Esophagus muscularis mucosa (tissue), 4 donors: ENCODE results near the gene MAGI2.

Source experiments
- CTCF ChIP-seq, 3 experiments: fragments of 200-600 bp in 2 of 3; fragments of 450-650 bp in 1 of 3; sonication (generic) in 2 of 3; IDR thresholded peaks; one replicate each; pipeline ENCODE4 v1.5.1; 2017 to 2019; ENCODE audit warnings: antibody characterized with exemption in 3 of 3, mild to moderate bottlenecking in 2 of 3, moderate library complexity in 1 of 3
- EP300 ChIP-seq: sonication (generic); formaldehyde crosslinking; IDR thresholded peaks from one replicate; pipeline ENCODE4 v1.6.1; 2017; ENCODE audit warnings: antibody characterized with exemption
- POLR2A ChIP-seq: fragments of 450-650 bp; IDR thresholded peaks from one replicate; pipeline ENCODE4 v1.6.1; 2017; ENCODE audit warnings: antibody characterized with exemption, moderate library complexity, mild to moderate bottlenecking, low read depth
- POLR2AphosphoS5 ChIP-seq, 2 donors: sonication (generic); formaldehyde crosslinking; IDR thresholded peaks; one replicate each; pipeline ENCODE4 v1.6.1; 2017; ENCODE audit warnings: antibody characterized with exemption in 2 of 2

GRCh38 chr7:78716876-78717275 lies 736.6 kb downstream of the MAGI2 start:
- TF ChIP-seq CTCF (IDR thresholded peaks at IDR 0.05) (no peak), POLR2A (no peak), EP300 (no peak), POLR2AphosphoS5 (IDR thresholded peaks at IDR 0.05) (no peak)
